Omental fat pad (tissue), 4 donors: ENCODE data around the gene TTLL5. TPM values are rescaled to one million over a fixed set of nuclear protein-coding genes. Genes with fewer than 3 reads are reported as not detected.

ENCODE experiments used
- ATAC-seq: fragments of 150-250 bp; one replicate; pipeline ENCODE4 v1.9.1; 2016; ENCODE audit warnings: mild to moderate bottlenecking, moderate library complexity; ENCODE audit not compliant: low FRiP score
- DNase-seq: peaks from one replicate; pipeline ENCODE4 v3.0.0-alpha.2; 2019; ENCODE audit warnings: low spot score
- CTCF ChIP-seq, 3 donors: fragments of 450-650 bp; IDR thresholded peaks; one replicate each; pipeline ENCODE4 v1.5.1; 2016 to 2017; ENCODE audit warnings: antibody characterized with exemption in 3 of 3, mild to moderate bottlenecking in 3 of 3, moderate library complexity in 2 of 3
- total RNA-seq, 4 donors: library from RNA; depleted of rRNA; stranded (reverse); fragments of >200 nt; gene quantifications; one replicate each; pipeline ENCODE4 v1.1.0, GENCODE V29; 2016

TTLL5 gene
- total RNA-seq, 4 donors from 2014 or later = 17.3 to 28.2 (median 22.2) TPM

- no peak for TF ChIP-seq CTCF (IDR thresholded peaks at IDR 0.05)
- no peak for DNase-seq
- no peak for ATAC-seq
Measured at GRCh38 chr14:75833326-75834020, 172.4 kb downstream of the TTLL5 start.

- ATAC-seq (no peak), DNase-seq (no peak)
- no peak for TF ChIP-seq CTCF (IDR thresholded peaks at IDR 0.05)
Measured at GRCh38 chr14:75835156-75835725, 174.2 kb downstream of the TTLL5 start.

- DNase-seq (no peak), ATAC-seq (no peak)
- TF ChIP-seq CTCF (IDR thresholded peaks at IDR 0.05) = no peak
Measured at GRCh38 chr14:75835737-75836136, 174.7 kb downstream of the TTLL5 start.

GRCh38 chr14:75837151-75837787 lies 176.2 kb downstream of the TTLL5 start:
- TF ChIP-seq CTCF (IDR thresholded peaks at IDR 0.05) = no peak
- ATAC-seq = no peak
- no peak for DNase-seq

GRCh38 chr14:75840911-75841310 lies 179.9 kb downstream of the TTLL5 start:
- ATAC-seq (no peak), DNase-seq (no peak)
- no peak for TF ChIP-seq CTCF (IDR thresholded peaks at IDR 0.05)

- no peak for ATAC-seq
- no peak for DNase-seq
- TF ChIP-seq CTCF (IDR thresholded peaks at IDR 0.05) = no peak
Measured at GRCh38 chr14:75842551-75842950, 181.5 kb downstream of the TTLL5 start.

- no peak for ATAC-seq
Measured at GRCh38 chr14:75844486-75844885, 183.4 kb downstream of the TTLL5 start.

More at GRCh38 chr14:75844486-75844885, 183.4 kb downstream of the TTLL5 start:
- DNase-seq = no peak
- TF ChIP-seq CTCF (IDR thresholded peaks at IDR 0.05) = no peak
